Bronchus fibroblast of lung (primary cell): Measurements from ENCODE around the gene RAMP3. TPM values are rescaled to one million over a fixed set of nuclear protein-coding genes. Genes with fewer than 3 reads are reported as not detected.

Experiments used
- total RNA-seq: library from RNA; depleted of rRNA; stranded (reverse); fragments of >200 nt; gene quantifications from 2 replicates; pipeline ENCODE4 v1.2.3, GENCODE V29; 2015

RAMP3 gene
- not detected in 2 replicates for total RNA-seq

GRCh38 chr7:45157653-45158401 is at the start of gene RAMP3:
Gene RAMP3 (plus strand): TSS chr7:45157791. CDS start chr7:45157829, 38 bp downstream.

GRCh38 chr7:45111298-45112223 is 46.0 kb upstream of the RAMP3 start, which contains the start of gene TBRG4:
Gene TBRG4 (minus strand): TSS chr7:45111697. CDS start chr7:45109237, 2,460 bp downstream.

Other genes starting within 250 kb of the RAMP3 start
- under 0.01 TPM in 1 of 2 replicates, not detected in the other for gene MYO1G, start 178.8 kb upstream of the RAMP3 start, total RNA-seq
- 62.0 and 62.9 TPM in 2 replicates for gene CCM2, start 157.6 kb upstream of the RAMP3 start, total RNA-seq
- gene NACAD, start 68.8 kb upstream of the RAMP3 start, total RNA-seq = 3.6 and 4.2 TPM in 2 replicates
- 71.8 and 75.7 TPM in 2 replicates for gene TBRG4, start 46.1 kb upstream of the RAMP3 start, total RNA-seq